CD4-positive, CD25-positive, alpha-beta regulatory T cell (primary cell): Measurements from ENCODE around the gene GLI3. TPM values are rescaled to one million over a fixed set of nuclear protein-coding genes. Genes with fewer than 3 reads are reported as not detected.
"Not testable (repeated sequence)": the region's sequence is repeated elsewhere in the genome, so short reads cannot be mapped to it uniquely, and the experiment has no call there.

Experiments
- ATAC-seq, 2 donors: fragments of 150-1000 bp; cut with Tn5 transposase; one replicate each; pipeline ENCODE4 v1.10.0; 2021; ENCODE audit warnings: low read depth in 2 of 2, moderate number of reproducible peaks in 2 of 2, moderate library complexity in 1 of 2
- DNase-seq, 3 donors: peaks; one replicate each; pipeline versions ENCODE4 v3.0.0 to v3.0.0-alpha.2; 2012 to 2022; ENCODE audit warnings: mixed read lengths in 1 of 3
- H3K27ac ChIP-seq: one replicate; pipeline ENCODE4 v1.7.0; 2013; ENCODE audit warnings: mild to moderate bottlenecking, low read length; ENCODE audit not compliant: insufficient read depth, poor library complexity, severe bottlenecking
- H3K27me3 ChIP-seq: one replicate; pipeline ENCODE4 v1.7.0; 2013; ENCODE audit warnings: low read length; ENCODE audit not compliant: control insufficient read depth, insufficient read depth
- H3K36me3 ChIP-seq: one replicate; pipeline ENCODE4 v1.7.0; 2013; ENCODE audit warnings: mild to moderate bottlenecking, low read length, moderate library complexity; ENCODE audit not compliant: control insufficient read depth, insufficient read depth
- H3K4me1 ChIP-seq: 2 replicates; pipeline ENCODE4 v1.7.0; 2013; ENCODE audit warnings: mild to moderate bottlenecking, low read length; ENCODE audit not compliant: insufficient read depth, control insufficient read depth, poor library complexity, severe bottlenecking
- H3K4me3 ChIP-seq: one replicate; pipeline ENCODE4 v1.7.0; 2013; ENCODE audit warnings: low read depth, mild to moderate bottlenecking, low read length, moderate library complexity
- H3K9me3 ChIP-seq, 2 experiments: 1 replicate in 1 of 2; 2 replicates in 1 of 2; pipeline ENCODE4 v1.7.0; 2013; ENCODE audit warnings: low read length in 2 of 2, mild to moderate bottlenecking in 1 of 2, moderate library complexity in 1 of 2; ENCODE audit not compliant: control insufficient read depth in 2 of 2
- H3K27ac Mint-ChIP-seq, 3 donors: one replicate each; pipeline ENCODE4 v1.8.0; 2020 to 2022; ENCODE audit warnings: mild to moderate bottlenecking in 3 of 3, mixed read lengths in 3 of 3, moderate library complexity in 2 of 3
- H3K27me3 Mint-ChIP-seq: one replicate; pipeline ENCODE4 v1.8.0; 2022; ENCODE audit warnings: mild to moderate bottlenecking, mixed read lengths
- H3K36me3 Mint-ChIP-seq: one replicate; pipeline ENCODE4 v1.8.0; 2020; ENCODE audit warnings: mixed read lengths
- H3K4me1 Mint-ChIP-seq, 4 donors: one replicate each; pipeline ENCODE4 v1.8.0; 2020 to 2022; ENCODE audit warnings: mixed read lengths in 4 of 4, mild to moderate bottlenecking in 1 of 4
- H3K4me3 Mint-ChIP-seq, 4 donors: one replicate each; pipeline ENCODE4 v1.8.0; 2020 to 2022; ENCODE audit warnings: mild to moderate bottlenecking in 4 of 4, mixed read lengths in 4 of 4, moderate library complexity in 3 of 4
- H3K9me3 Mint-ChIP-seq, 7 donors: one replicate each; pipeline ENCODE4 v1.8.0; 2020 to 2022; ENCODE audit warnings: mixed read lengths in 7 of 7, mild to moderate bottlenecking in 3 of 7, moderate library complexity in 2 of 7
- polyA plus RNA-seq, 4 donors: library from polyadenylated mRNA; unstranded; fragments of 300-500 nt; fragmentation: Illumina TruSeq; gene quantifications; one replicate each; pipeline ENCODE4 v1.2.3, GENCODE V29; 2021
- total RNA-seq: library from RNA; stranded (reverse); gene quantifications from one replicate; pipeline ENCODE4 v1.2.3, GENCODE V29; 2022

The GLI3 gene
- total and polyA plus RNA-seq, 5 donors from 2014 or later, result not detected

DNA sequence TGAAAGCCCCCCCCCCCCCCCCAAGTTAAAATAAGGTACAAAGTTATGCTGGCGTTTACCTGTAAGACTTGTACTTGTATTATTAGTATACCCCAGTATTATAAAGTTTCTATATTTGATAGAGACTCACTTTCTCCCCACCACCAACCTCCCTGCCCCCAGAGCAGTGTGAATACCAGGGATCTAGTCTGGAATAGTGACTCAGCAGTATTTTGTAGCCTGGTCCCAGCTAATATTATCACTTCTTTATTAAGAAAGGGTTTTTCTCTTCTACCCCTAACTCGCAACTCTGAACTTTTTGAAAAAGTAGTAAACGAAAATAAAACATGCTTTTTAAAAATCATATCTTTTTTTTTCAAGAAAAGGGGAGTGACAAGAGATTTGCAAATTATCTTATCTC is 26.7 kb downstream of the GLI3 start:
- ATAC-seq, result no peak
- no peaks in the 10 kb centered on the region for H3K4me1 Mint-ChIP-seq
- no peaks in the 10 kb centered on the region for H3K36me3 ChIP-seq
- no peaks in the 10 kb centered on the region for H3K27me3 ChIP-seq
- H3K9me3 Mint-ChIP-seq, result peaks cover 0 to 3% (median 0%) of the 10 kb centered on the region in 7 donors
- no peak overlapping the region for H3K27ac ChIP-seq
- H3K4me3 ChIP-seq, result no peak overlapping the region
- no peak overlapping the region for H3K4me3 Mint-ChIP-seq
- no peak for DNase-seq
- H3K27me3 Mint-ChIP-seq, result no peaks in the 10 kb centered on the region
- no peaks in the 10 kb centered on the region for H3K4me1 ChIP-seq
- H3K9me3 ChIP-seq, result no peaks in the 10 kb centered on the region
- H3K27ac Mint-ChIP-seq, result no peak overlapping the region
- H3K36me3 Mint-ChIP-seq, result no peaks in the 10 kb centered on the region

DNA sequence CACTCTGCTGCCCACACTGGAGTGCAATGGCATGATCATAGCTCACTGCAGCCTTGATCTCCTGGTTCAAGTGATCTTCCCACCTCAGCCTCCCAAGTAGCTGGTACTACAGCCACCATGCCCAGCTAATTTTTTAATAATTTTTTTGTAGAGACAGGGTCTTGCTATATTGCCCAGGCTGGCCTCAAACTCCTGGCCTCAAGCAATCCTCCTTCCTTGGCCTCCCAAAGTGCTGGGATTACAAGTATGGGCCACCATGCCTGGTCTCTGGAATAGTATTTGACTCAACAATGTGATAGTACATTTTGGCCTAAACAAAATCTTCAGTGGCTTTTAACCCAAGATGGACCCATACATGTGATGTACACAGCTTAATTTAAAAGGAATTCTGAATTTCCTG is 27.9 kb downstream of the GLI3 start:
- H3K36me3 Mint-ChIP-seq, H3K36me3 ChIP-seq, H3K27me3 Mint-ChIP-seq, H3K4me3 ChIP-seq, DNase-seq, H3K27ac Mint-ChIP-seq, H3K9me3 ChIP-seq, H3K4me3 Mint-ChIP-seq, H3K4me1 ChIP-seq, H3K4me1 Mint-ChIP-seq, ATAC-seq, H3K27me3 ChIP-seq, H3K27ac ChIP-seq, H3K9me3 Mint-ChIP-seq: not testable (repeated sequence)

DNA sequence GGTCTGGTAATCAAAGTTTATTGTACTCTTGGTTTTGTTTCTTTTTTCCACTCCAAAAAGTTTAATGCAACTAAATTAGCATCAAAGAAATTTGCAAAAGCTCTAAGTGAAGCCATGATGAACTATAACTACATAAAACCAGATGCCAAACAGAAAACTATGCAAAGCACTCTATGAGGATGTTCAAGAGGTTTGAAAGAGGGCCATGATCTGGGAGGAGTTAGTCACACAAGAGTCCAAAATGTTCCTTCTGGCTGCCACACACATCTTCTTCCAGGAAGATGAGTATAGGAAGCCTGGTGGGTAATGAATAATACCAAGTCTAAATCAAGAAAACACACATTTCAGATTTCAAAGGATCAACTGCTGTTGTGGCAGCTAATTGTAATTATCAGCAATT is 28.4 kb downstream of the GLI3 start:
- H3K36me3 Mint-ChIP-seq, result no peaks in the 10 kb centered on the region
- Histone ChIP-seq H3K27me3 (no peaks in the 10 kb centered on the region), H3K4me3 (no peak overlapping the region), H3K27ac (no peak overlapping the region), H3K36me3 (no peaks in the 10 kb centered on the region), H3K4me1 (no peaks in the 10 kb centered on the region), H3K9me3 (no peaks in the 10 kb centered on the region)
- ATAC-seq (no peak), DNase-seq (no peak)
- no peak overlapping the region for H3K27ac Mint-ChIP-seq
- H3K27me3 Mint-ChIP-seq, result no peaks in the 10 kb centered on the region
- no peak overlapping the region for H3K4me3 Mint-ChIP-seq
- no peaks in the 10 kb centered on the region for H3K4me1 Mint-ChIP-seq
- peaks cover 0 to 7% (median 2%) of the 10 kb centered on the region in 7 donors for H3K9me3 Mint-ChIP-seq

DNA sequence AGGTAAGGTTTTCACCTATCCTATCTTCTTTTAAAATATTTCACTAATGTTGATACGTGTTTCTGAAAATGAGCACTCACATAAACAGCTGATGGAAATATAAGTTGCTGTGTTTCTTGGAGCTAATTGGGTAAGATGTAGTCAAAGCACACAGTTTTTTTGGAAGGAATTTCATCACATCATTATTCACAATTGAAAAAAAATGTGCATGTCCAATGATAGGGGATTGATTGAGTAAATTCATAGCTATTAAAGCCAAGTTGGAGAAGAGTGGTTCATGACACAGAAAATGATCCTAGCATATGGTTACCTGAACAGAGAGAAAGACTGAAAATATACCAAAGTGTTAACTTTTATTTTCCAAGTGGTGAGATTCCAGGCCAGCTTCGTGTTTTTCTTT is 29.6 kb downstream of the GLI3 start:
- Mint-ChIP-seq H3K27me3 (no peaks in the 10 kb centered on the region), H3K4me3 (no peak overlapping the region), H3K4me1 (no peaks in the 10 kb centered on the region), H3K9me3 (peaks cover 0 to 12% (median 3%) of the 10 kb centered on the region in 7 donors), H3K36me3 (no peaks in the 10 kb centered on the region), H3K27ac (no peak overlapping the region)
- Histone ChIP-seq H3K36me3 (no peaks in the 10 kb centered on the region), H3K4me1 (no peaks in the 10 kb centered on the region), H3K9me3 (no peaks in the 10 kb centered on the region), H3K27me3 (no peaks in the 10 kb centered on the region), H3K27ac (no peak overlapping the region), H3K4me3 (no peak overlapping the region)
- DNase-seq (no peak), ATAC-seq (no peak)

DNA sequence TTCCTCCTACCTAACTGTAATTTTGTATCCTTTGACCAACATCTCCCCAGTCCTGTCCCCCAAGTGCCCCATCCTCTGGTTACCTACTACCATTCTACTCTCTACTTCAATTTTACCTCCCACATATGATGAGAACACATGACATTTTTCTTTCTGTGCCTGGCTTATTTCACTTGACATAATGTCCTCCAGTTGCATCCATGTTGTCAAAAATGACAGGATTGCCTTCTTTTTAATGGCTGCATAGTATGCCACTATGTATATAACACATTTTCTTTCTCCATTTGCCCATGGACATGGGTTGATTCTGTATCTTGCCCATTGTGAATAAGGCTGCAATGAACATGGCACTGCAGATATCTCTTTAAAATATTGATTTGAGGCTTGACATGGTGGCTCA is 33.7 kb downstream of the GLI3 start:
- DNase-seq (no peak), ATAC-seq (no peak)
- H3K9me3 ChIP-seq, result no peaks in the 10 kb centered on the region
- H3K4me3 ChIP-seq, result no peak overlapping the region
- Mint-ChIP-seq H3K4me1 (no peaks in the 10 kb centered on the region), H3K4me3 (no peak overlapping the region), H3K27ac (no peak overlapping the region), H3K9me3 (peaks cover 0 to 12% (median 3%) of the 10 kb centered on the region in 7 donors), H3K27me3 (no peaks in the 10 kb centered on the region), H3K36me3 (no peaks in the 10 kb centered on the region)
- H3K27ac ChIP-seq, result no peak overlapping the region
- no peaks in the 10 kb centered on the region for H3K27me3 ChIP-seq
- H3K4me1 ChIP-seq, result no peaks in the 10 kb centered on the region
- no peaks in the 10 kb centered on the region for H3K36me3 ChIP-seq

DNA sequence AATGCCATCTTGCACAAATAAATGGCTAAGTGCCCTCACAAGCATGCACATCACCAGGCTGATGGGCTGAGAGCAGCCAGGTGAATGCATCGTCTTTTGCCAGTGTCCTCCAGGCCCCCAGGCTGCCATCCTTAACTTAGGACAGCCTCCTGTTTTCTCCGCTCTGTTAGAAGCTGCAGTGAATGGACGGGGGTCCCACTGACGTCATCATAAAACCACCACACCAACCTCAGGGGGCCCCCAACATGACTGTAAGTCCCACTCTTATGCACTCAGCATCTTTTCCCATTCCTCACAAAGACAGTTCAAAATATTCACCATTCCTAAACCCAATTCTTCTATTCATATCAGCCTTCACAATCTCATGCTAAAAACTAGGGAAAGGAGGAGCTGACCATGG is 34.4 kb downstream of the GLI3 start:
- Histone ChIP-seq H3K27ac (no peak overlapping the region), H3K4me1 (no peaks in the 10 kb centered on the region), H3K27me3 (no peaks in the 10 kb centered on the region), H3K9me3 (no peaks in the 10 kb centered on the region), H3K4me3 (no peak overlapping the region), H3K36me3 (no peaks in the 10 kb centered on the region)
- Mint-ChIP-seq H3K27ac (no peak overlapping the region), H3K36me3 (no peaks in the 10 kb centered on the region), H3K4me3 (no peak overlapping the region), H3K9me3 (peaks cover 0 to 12% (median 3%) of the 10 kb centered on the region in 7 donors), H3K27me3 (no peaks in the 10 kb centered on the region), H3K4me1 (no peaks in the 10 kb centered on the region)
- ATAC-seq, result no peak
- no peak for DNase-seq

DNA sequence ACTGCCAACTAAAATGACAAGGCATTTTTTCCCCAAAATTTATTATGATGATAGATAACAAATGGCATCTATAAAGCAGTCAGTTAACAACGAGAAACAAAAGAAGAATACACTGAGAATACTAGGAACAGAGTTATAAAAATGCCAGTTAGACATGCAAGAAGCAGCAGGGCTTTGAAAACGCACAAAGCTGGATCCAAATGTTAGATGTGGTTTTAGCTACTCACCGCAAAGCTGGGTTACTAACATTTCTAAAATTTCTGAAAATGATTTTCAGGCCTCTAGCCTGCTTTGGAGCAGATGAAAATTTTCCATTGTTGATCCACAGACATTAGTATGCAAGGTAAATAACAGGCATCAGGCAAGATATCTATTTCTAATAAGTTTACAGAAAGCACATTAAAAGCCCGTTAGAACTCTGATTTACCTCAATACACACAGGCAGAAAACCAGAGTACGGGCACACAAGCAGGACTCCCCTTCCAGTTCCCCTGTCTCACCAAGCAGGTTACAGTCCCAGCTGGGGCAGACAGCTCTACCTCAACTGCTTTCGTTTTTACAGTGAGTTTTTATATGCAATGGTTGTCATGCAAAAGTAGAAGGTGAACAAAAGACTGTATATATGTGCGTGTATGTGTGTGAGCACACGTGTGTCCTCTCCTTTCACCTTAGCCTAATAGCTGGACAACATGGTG is 37.9 kb downstream of the GLI3 start:
- H3K4me1 Mint-ChIP-seq, result peaks cover 0 to 7% (median 0%) of the 10 kb centered on the region in 4 donors
- Histone ChIP-seq H3K27me3 (no peaks in the 10 kb centered on the region), H3K36me3 (no peaks in the 10 kb centered on the region), H3K27ac (no peak overlapping the region), H3K4me1 (no peaks in the 10 kb centered on the region), H3K9me3 (no peaks in the 10 kb centered on the region), H3K4me3 (no peak overlapping the region)
- no peak for ATAC-seq
- no peak for DNase-seq
- no peaks in the 10 kb centered on the region for H3K36me3 Mint-ChIP-seq
- peaks cover 0 to 7% (median 2%) of the 10 kb centered on the region in 7 donors for H3K9me3 Mint-ChIP-seq
- no peaks in the 10 kb centered on the region for H3K27me3 Mint-ChIP-seq
- H3K4me3 Mint-ChIP-seq, result no peak overlapping the region
- H3K27ac Mint-ChIP-seq, result no peak overlapping the region

DNA sequence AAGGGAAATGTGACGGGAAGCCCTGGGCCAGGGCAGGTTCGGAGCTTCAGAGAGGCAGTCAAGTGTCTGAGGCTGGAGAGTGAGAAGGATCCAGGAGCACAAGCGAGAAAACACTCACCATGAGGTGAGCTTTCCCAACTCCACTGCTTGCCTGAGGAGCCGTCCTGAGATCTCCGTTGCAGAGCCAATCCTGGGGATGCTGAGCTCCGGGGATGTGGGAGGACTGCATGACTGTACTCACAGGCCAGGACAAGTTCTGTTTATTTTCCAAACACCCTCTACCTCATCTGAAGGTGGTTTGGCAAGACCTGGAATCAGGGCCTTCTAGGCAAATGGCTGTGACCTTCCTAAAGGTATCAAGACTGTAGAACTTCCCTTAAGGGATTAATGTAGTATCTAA is 38.7 kb downstream of the GLI3 start:
- no peaks in the 10 kb centered on the region for H3K27me3 Mint-ChIP-seq
- Histone ChIP-seq H3K9me3 (no peaks in the 10 kb centered on the region), H3K36me3 (no peaks in the 10 kb centered on the region), H3K27ac (no peak overlapping the region), H3K4me3 (no peak overlapping the region), H3K27me3 (no peaks in the 10 kb centered on the region), H3K4me1 (no peaks in the 10 kb centered on the region)
- no peak overlapping the region for H3K27ac Mint-ChIP-seq
- H3K9me3 Mint-ChIP-seq, result peaks cover 0 to 3% (median 1%) of the 10 kb centered on the region in 7 donors
- ATAC-seq (no peak), DNase-seq (no peak)
- no peak overlapping the region for H3K4me3 Mint-ChIP-seq
- no peaks in the 10 kb centered on the region for H3K36me3 Mint-ChIP-seq
- H3K4me1 Mint-ChIP-seq, result peaks cover 0 to 11% (median 3%) of the 10 kb centered on the region in 4 donors
